ENCODE results near the gene CCDC39. TPM values are rescaled to one million over a fixed set of nuclear protein-coding genes. Genes with fewer than 3 reads are reported as not detected.
A peak's percentile ranks its signal among the peaks of the same experiment; 100 is the strongest.

Gene CCDC39
- total and polyA plus RNA-seq, 9 of the 15 experiments (the other 6 are each of a cell fraction or from before 2014, with no cell fraction given), result not detected

DNA sequence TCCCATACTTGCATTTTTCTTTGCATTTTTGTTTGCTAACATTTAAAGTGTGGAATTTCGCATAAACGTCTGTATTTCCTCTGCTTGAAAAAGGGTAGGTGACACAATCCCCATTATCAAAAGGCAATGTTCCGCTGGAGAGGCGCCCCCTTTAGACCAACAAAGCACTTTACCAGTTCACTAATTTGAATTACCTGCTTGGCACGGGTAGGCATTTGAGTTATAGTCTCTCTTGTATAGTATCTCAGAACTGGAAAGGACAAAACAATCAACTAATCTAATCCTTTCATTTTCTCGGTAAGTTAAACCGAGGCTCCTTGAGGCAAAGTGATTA, 775 bp upstream of the CCDC39 start:
- Histone ChIP-seq H3K79me2 (ENCODE audit: control insufficient read depth, insufficient read depth, low read length) (no peaks in the 10 kb centered on the region), H2AFZ (ENCODE audit: low read depth, low read length) (peak overlapping the region; percentile 62; the same call in 1 of the 2 replicates), H3K27me3 (ENCODE audit: control insufficient read depth in 2 of 2, insufficient read depth in 2 of 2, low read length in 2 of 2) (peaks cover 0 to 11% of the 10 kb centered on the region in 2 experiments; a peak in 1 of 5 replicates), H3K27ac (ENCODE audit: extremely low read depth, low read depth, low read length) (no peak overlapping the region), H3K4me2 (ENCODE audit: insufficient read depth, low read length) (peak overlapping the region; percentile 61; the same call in 1 of the 2 replicates), H3K4me3 (no peak overlapping the region), H3K36me3 (ENCODE audit: control insufficient read depth, insufficient read depth, low read length) (no peaks in the 10 kb centered on the region), H4K20me1 (replicated peaks; ENCODE audit: control insufficient read depth, insufficient read depth, low read length) (no peaks in the 10 kb centered on the region), H3K9me3 (replicated peaks; ENCODE audit: control insufficient read depth, insufficient read depth, low read depth, low read length) (no peaks in the 10 kb centered on the region), H3K9ac (ENCODE audit: insufficient read depth in 1 of 2, low read depth in 2 of 2, low read length in 2 of 2) (no peak overlapping the region), H3K4me1 (replicated peaks in 1 of 2; ENCODE audit: control insufficient read depth in 2 of 2, insufficient read depth in 2 of 2, low read length in 2 of 2) (peaks cover 0 to 9% of the 10 kb centered on the region in 2 experiments; a peak in 2 of 5 replicates), H3K9me1 (ENCODE audit: control insufficient read depth, insufficient read depth, low read length) (no peaks in the 10 kb centered on the region)
- TF ChIP-seq, protein P1, sequence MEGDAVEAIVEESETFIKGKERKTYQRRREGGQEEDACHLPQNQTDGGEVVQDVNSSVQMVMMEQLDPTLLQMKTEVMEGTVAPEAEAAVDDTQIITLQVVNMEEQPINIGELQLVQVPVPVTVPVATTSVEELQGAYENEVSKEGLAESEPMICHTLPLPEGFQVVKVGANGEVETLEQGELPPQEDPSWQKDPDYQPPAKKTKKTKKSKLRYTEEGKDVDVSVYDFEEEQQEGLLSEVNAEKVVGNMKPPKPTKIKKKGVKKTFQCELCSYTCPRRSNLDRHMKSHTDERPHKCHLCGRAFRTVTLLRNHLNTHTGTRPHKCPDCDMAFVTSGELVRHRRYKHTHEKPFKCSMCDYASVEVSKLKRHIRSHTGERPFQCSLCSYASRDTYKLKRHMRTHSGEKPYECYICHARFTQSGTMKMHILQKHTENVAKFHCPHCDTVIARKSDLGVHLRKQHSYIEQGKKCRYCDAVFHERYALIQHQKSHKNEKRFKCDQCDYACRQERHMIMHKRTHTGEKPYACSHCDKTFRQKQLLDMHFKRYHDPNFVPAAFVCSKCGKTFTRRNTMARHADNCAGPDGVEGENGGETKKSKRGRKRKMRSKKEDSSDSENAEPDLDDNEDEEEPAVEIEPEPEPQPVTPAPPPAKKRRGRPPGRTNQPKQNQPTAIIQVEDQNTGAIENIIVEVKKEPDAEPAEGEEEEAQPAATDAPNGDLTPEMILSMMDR (IDR thresholded peaks at IDR 0.05 in 2 of 3, conservative IDR thresholded peaks at IDR 0.05 in 1 of 3; ENCODE audit: insufficient read depth in 2 of 3, low read depth in 1 of 3, low read length in 3 of 3), result 0 out of 6 replicates have a peak, but pooled peaks of 1 of the 3 experiments have one; percentile 28
- TF ChIP-seq, protein P2, sequence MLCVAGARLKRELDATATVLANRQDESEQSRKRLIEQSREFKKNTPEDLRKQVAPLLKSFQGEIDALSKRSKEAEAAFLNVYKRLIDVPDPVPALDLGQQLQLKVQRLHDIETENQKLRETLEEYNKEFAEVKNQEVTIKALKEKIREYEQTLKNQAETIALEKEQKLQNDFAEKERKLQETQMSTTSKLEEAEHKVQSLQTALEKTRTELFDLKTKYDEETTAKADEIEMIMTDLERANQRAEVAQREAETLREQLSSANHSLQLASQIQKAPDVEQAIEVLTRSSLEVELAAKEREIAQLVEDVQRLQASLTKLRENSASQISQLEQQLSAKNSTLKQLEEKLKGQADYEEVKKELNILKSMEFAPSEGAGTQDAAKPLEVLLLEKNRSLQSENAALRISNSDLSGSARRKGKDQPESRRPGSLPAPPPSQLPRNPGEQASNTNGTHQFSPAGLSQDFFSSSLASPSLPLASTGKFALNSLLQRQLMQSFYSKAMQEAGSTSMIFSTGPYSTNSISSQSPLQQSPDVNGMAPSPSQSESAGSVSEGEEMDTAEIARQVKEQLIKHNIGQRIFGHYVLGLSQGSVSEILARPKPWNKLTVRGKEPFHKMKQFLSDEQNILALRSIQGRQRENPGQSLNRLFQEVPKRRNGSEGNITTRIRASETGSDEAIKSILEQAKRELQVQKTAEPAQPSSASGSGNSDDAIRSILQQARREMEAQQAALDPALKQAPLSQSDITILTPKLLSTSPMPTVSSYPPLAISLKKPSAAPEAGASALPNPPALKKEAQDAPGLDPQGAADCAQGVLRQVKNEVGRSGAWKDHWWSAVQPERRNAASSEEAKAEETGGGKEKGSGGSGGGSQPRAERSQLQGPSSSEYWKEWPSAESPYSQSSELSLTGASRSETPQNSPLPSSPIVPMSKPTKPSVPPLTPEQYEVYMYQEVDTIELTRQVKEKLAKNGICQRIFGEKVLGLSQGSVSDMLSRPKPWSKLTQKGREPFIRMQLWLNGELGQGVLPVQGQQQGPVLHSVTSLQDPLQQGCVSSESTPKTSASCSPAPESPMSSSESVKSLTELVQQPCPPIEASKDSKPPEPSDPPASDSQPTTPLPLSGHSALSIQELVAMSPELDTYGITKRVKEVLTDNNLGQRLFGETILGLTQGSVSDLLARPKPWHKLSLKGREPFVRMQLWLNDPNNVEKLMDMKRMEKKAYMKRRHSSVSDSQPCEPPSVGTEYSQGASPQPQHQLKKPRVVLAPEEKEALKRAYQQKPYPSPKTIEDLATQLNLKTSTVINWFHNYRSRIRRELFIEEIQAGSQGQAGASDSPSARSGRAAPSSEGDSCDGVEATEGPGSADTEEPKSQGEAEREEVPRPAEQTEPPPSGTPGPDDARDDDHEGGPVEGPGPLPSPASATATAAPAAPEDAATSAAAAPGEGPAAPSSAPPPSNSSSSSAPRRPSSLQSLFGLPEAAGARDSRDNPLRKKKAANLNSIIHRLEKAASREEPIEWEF (CRISPR knock-in tag; IDR thresholded peaks at IDR 0.05), result no peak
- TF ChIP-seq CREB1 (IDR thresholded peaks at IDR 0.05), result no peak
- TF ChIP-seq CREB1 (CRISPR knock-in tag; IDR thresholded peaks at IDR 0.05), result no peak
- no peak for TF ChIP-seq ZNF699 (CRISPR knock-in tag; IDR thresholded peaks at IDR 0.05; ENCODE audit: insufficient replicate concordance)
- no peak for TF ChIP-seq NCOR1 (IDR thresholded peaks at IDR 0.05)
- TF ChIP-seq, protein P3, sequence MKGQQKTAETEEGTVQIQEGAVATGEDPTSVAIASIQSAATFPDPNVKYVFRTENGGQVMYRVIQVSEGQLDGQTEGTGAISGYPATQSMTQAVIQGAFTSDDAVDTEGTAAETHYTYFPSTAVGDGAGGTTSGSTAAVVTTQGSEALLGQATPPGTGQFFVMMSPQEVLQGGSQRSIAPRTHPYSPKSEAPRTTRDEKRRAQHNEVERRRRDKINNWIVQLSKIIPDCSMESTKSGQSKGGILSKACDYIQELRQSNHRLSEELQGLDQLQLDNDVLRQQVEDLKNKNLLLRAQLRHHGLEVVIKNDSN (CRISPR knock-in tag; IDR thresholded peaks at IDR 0.05), result no peak
- in situ Hi-C loops (cut with MboI), result no loop called here
- intact Hi-C loops (cut with micrococcal nuclease), result no loop called here
- no peak for FAIRE-seq
- no peak for DNase-seq (ENCODE audit: extremely low read depth in 1 of 4, low spot score in 3 of 4)
- no peak; the same call in 2 of the 3 replicates for ATAC-seq
- no TSS peak for BruUV-seq (replicated peaks)
- ChIA-PET CTCF (ENCODE audit: low intra/inter-chr PET ratio) (no interaction called here), POLR2A (no interaction called here)
- WGBS (ENCODE audit: insufficient coverage, low coverage, missing lambda C conversion rate), result 0% methylated on average over 7 of the region's 7 CpGs

Measured in K562 (cell line).